H54 (cell line): ENCODE data around the gene CCDC182.

Experiments used
- DNase-seq: peaks from one replicate; pipeline ENCODE4 v3.0.0; 2011; ENCODE audit warnings: low spot score, mixed read lengths; ENCODE audit not compliant: insufficient read length
- FAIRE-seq: peaks from 3 replicates; lab custom pipeline; 2011; peaks lifted over from hg19 to GRCh38; lab: Jason Lieb, UNC
- POLR2A ChIP-seq: IDR thresholded peaks from 2 replicates; pipeline ENCODE4 v1.6.1; 2011; ENCODE audit warnings: low read depth, mild to moderate bottlenecking, low read length

CCDC182 gene

GRCh38 chr17:57713140-57713539, 32.0 kb downstream of the CCDC182 start:
- FAIRE-seq (no peak), DNase-seq (no peak)
- TF ChIP-seq POLR2A: no peak

DNA sequence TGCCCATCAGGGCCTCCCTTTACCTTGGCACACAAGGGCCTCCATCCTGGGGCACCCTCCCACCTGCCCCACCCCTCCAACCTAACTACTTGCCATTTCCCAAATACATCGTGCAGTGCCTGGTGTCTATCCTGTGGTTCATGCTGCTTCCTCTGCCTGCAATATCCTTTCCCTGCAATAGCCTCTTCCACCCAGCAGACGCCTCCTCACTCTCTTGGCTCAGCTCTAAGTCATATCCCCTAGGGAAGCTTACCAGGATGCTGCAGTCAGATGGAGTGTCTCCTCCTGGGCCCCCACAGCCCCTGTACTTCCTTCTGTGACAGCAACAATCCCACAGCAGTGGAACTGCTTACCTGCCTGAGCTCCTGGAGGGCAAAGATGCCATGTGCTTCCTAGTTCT, 36.7 kb downstream of the CCDC182 start:
- FAIRE-seq: no peak
- no peak for TF ChIP-seq POLR2A
- DNase-seq: no peak

DNA sequence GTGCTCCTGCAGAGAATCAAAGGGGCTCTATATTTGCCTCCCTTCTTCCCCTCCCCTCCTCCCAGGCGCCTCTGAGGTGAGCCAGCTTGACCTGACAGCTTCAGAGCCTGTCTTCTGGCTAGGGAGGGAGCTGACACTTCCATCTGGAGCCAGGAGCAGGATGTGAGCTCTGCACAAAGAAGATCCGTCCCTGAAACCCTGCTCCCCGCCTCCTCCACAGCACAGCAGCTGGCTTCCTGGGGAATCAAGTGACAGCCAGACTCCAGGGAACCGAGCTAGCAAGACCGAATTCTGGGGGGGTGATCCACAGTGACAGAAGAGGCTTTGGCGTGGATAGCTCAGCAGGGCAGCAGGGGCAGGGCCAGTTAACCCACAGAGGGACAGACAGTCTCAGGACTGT, 37.2 kb downstream of the CCDC182 start:
- TF ChIP-seq POLR2A: no peak
- FAIRE-seq: no peak
- no peak for DNase-seq

GRCh38 chr17:57706761-57707160, 38.3 kb downstream of the CCDC182 start:
- DNase-seq (no peak), FAIRE-seq (no peak)
- no peak for TF ChIP-seq POLR2A

DNA sequence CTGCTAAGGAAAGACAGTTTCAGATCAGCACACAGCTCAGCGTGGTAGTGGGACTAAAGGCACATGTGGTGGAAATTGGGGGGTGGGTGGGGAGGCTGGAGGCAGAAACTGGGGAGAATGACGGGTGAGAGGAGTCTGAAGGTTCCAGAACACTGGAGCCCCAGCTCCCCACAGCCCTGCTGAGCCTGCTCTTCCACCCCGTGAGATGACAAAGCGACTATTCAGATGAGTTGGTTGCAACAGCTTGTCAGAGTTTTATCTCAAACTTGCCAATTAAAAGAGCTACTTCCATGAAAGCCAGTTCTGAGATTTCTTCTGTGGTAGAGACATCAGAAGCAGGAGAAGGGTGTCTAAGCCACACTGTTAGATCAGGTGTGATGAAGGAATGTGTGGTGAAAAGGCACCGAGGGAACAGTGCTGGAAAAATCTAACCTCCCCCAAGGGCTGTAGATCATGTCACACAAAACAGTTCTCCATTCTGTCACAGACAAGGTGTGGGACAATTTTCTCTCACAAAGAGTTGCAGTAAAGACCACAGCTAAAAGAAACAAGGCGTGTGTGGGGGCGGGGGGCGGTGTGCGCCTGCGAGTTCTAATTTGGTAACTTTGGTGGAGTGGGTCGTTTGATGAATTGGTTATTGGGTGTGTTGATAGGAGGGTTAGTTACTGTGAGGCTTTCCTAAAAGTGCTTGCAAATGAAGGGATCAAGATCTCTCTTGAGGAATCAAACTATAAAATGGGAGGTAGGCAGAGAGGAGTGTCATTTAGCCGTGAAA, 39.0 kb downstream of the CCDC182 start:
- no peak for DNase-seq
- no peak for TF ChIP-seq POLR2A
- no peak for FAIRE-seq

DNA sequence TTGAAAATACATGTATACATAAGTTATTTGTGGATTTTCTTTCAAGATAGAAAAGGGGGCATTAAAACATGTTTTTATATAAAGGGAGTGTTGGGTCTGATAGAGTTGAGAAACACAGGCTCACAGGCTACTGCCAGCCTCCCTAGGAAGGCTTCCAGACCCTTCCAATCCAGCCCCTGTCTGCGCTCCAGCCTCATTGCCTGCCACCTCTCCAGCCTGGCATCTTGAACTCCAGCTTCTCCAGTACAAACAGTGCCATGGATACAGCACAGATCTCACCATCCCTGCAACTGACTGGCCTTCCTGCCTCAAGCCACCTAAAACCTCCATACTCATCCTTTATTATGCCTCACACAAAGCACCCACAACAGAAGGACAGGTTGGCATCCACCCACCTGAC, 40.7 kb downstream of the CCDC182 start:
- no peak for TF ChIP-seq POLR2A
- DNase-seq: no peak
- FAIRE-seq: no peak

- FAIRE-seq (no peak), DNase-seq (no peak)
Observed at GRCh38 chr17:57703273-57703672, 41.8 kb downstream of the CCDC182 start.

DNA sequence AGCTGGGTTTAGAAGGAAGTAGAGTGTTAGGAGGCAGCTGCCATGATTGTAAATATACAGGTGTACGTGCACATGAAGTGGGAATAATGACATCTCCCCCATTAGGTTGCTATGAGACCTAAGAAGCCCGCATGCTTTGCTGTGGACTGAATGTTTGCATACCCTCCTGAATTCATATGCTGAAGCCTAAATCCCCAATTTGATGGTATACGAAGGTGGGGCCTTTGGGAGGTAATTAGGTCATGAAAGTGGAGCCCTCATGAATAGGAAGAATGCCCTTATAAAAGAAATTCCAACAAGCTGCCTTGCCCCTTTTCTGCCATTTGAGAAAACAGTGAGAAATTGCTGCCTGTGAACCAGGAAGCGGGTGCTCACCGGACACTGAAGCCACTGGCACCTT, 44.0 kb downstream of the CCDC182 start:
- no peak for FAIRE-seq
- TF ChIP-seq POLR2A: no peak

More at GRCh38 chr17:57703273-57703672, 41.8 kb downstream of the CCDC182 start:
- TF ChIP-seq POLR2A: no peak

DNA sequence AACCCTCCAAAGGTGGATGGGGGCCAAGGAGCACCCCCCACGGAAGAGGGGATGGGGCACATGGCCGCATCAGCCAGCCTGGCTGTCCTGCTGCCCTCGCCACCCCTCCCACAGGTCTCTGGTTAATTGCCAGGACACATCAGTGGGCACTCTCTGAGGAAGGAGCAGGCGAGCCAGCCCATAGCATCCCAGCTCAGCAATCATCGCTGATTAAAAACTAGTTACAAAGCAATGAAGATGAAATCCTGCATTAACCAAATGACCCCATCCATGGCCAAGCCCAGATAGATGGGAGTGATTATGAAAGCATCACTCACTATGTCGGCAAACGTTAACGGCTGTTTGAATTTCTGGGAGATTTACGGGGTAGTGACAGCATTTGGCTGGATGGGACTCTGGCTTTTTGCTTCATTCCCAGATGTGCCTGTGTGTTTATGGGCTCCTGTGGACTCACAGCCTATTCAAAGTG, 45.3 kb downstream of the CCDC182 start:
- DNase-seq (no peak), FAIRE-seq (no peak)
- no peak for TF ChIP-seq POLR2A

More for the DNA sequence above, 44.0 kb downstream of the CCDC182 start:
- DNase-seq: no peak

- no peak for TF ChIP-seq POLR2A
- DNase-seq: no peak
- no peak for FAIRE-seq
Observed at GRCh38 chr17:57697891-57698711, 47.0 kb downstream of the CCDC182 start.

GRCh38 chr17:57697197-57697596, 47.9 kb downstream of the CCDC182 start:
- FAIRE-seq (no peak), DNase-seq (no peak)

GRCh38 chr17:57696050-57696449, 49.0 kb downstream of the CCDC182 start:
- DNase-seq: no peak
- TF ChIP-seq POLR2A: no peak
- no peak for FAIRE-seq

More at GRCh38 chr17:57697197-57697596, 47.9 kb downstream of the CCDC182 start:
- TF ChIP-seq POLR2A: no peak
